GM06990 (cell line): ENCODE results near the gene MFSD6.

ENCODE experiments used
- DNase-seq: peaks from one replicate; pipeline ENCODE4 v3.0.0-alpha.2; 2011; ENCODE audit not compliant: insufficient read length; ENCODE audit errors: extremely low read depth
- H3K27me3 ChIP-seq: replicated peaks from 2 replicates; pipeline ENCODE4 v1.6.0; 2011; ENCODE audit warnings: low read length; ENCODE audit not compliant: control insufficient read depth, insufficient read depth
- H3K36me3 ChIP-seq: 2 replicates; pipeline ENCODE4 v1.5.1; 2011; ENCODE audit warnings: low read length; ENCODE audit not compliant: control insufficient read depth, insufficient read depth
- H3K4me3 ChIP-seq: replicated peaks from 2 replicates; pipeline ENCODE4 v1.5.1; 2011; ENCODE audit warnings: low read depth, mild to moderate bottlenecking, control low read depth, low read length
- TF ChIP-seq, protein P1 (sequence below): IDR thresholded peaks from 2 replicates; pipeline ENCODE4 v1.5.1; 2011; ENCODE audit warnings: low read length, control low read depth, mild to moderate bottlenecking, inconsistent platforms; ENCODE audit not compliant: insufficient read depth, poor library complexity, severe bottlenecking

Gene MFSD6

DNA sequence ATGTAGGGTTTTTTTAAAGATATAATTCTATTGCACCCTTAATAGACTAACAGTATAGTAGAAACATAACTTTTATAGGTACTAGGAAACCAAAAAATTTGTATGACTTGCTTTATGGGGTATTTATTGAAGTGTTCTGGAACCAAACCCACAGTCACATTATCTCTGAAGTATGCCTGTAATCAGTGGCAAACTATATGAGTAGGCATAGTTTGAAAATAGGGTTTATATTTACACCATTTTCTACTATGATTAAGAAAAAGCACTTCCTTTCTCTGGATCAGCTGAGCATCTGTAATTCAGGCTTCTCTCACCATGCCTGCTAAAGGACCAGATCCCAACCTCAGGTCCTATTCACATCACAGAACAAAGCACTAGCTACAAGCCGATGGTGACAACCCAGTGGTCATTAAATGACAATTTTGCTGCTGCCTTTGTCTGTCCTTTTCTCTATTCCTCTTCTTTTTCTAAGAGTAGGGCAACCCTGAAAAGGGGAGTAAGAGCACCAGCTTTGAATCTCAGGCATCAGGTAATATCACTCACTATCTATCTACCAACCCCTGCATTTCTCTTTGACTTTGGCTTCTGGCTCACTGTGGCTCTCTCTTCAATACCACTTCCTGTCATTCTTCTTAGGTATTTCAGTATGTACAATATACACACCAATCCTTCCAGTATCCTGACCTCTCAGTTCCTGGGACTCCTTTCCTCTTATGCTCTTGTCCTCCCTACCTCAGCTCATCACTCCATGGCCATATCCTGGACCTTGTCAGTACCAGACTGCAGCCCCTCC is 112.0 kb downstream of the MFSD6 start:
- no peak for DNase-seq
- Histone ChIP-seq H3K4me3 (no peak overlapping the region), H3K27me3 (no peaks in the 10 kb centered on the region), H3K36me3 (no peaks in the 10 kb centered on the region; the same call in 1 of the 2 replicates)
- TF ChIP-seq, protein P1, sequence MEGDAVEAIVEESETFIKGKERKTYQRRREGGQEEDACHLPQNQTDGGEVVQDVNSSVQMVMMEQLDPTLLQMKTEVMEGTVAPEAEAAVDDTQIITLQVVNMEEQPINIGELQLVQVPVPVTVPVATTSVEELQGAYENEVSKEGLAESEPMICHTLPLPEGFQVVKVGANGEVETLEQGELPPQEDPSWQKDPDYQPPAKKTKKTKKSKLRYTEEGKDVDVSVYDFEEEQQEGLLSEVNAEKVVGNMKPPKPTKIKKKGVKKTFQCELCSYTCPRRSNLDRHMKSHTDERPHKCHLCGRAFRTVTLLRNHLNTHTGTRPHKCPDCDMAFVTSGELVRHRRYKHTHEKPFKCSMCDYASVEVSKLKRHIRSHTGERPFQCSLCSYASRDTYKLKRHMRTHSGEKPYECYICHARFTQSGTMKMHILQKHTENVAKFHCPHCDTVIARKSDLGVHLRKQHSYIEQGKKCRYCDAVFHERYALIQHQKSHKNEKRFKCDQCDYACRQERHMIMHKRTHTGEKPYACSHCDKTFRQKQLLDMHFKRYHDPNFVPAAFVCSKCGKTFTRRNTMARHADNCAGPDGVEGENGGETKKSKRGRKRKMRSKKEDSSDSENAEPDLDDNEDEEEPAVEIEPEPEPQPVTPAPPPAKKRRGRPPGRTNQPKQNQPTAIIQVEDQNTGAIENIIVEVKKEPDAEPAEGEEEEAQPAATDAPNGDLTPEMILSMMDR, result no peak

- TF ChIP-seq, protein P1, result no peak
- Histone ChIP-seq H3K27me3 (no peaks in the 10 kb centered on the region), H3K4me3 (no peak overlapping the region), H3K36me3 (no peaks in the 10 kb centered on the region; the same call in 1 of the 2 replicates)
- DNase-seq, result no peak
These were observed 116.8 kb downstream of the MFSD6 start for GRCh38 chr2:190524928-190525327.

DNA sequence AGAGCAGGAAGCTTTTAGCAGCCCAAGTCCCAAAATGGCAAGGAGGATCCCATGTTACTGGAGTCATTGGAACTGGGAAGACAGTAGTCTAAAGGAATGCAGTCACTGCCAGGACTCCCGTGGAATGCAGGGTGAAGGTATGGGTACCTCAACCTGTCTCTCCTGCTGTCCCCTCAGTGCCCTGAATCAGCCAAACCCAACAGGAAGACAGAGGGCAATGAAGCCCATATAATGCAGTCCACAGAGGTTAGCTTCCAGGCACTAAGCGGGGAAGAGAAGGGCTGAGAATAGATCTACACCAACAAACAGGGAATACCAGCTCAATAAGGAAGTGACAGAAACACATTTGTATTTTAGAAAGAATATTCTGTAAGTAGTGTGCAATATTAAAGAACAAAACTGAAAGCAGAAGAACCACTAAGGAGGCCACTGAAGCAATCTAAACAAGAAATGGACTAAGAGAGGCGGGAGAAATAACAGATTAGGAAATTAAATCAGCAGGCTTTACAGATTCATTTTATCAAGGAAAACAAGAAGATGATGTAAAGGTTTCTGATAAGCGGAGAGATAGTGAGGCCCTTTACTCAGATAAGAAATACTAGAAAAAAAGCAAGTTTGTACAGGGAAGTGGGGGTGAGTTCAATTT is 118.1 kb downstream of the MFSD6 start:
- Histone ChIP-seq H3K36me3 (no peaks in the 10 kb centered on the region; the same call in 1 of the 2 replicates), H3K4me3 (peak overlapping the region; percentile 26), H3K27me3 (no peaks in the 10 kb centered on the region)
- DNase-seq, result no peak
- TF ChIP-seq, protein P1, result peak; percentile 10

DNA sequence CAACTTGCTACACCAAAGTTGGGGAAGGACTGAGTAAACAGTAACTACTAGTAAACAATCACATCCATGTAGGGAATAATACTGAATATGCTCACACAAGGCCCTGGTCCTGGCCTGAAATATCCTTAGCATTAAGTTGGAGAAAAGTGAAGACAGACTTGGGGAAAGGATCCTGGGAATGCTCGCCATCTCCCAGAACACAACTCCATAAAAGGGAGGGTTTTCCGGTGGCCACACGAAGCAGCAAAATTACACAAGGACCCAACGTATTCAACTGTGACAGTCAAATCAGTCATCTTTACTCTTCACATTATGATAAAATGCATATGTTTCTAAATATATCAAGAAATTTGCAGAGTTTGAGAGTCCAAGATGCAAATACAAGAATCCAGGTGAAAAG is 119.1 kb downstream of the MFSD6 start:
- Histone ChIP-seq H3K27me3 (no peaks in the 10 kb centered on the region), H3K36me3 (no peaks in the 10 kb centered on the region; the same call in 1 of the 2 replicates), H3K4me3 (peak overlapping the region; percentile 5; the same call in 1 of the 2 replicates)
- TF ChIP-seq, protein P1, result no peak
- DNase-seq, result no peak

GRCh38 chr2:190527918-190528317 is 119.8 kb downstream of the MFSD6 start:
- H3K4me3 ChIP-seq, result no peak overlapping the region
- DNase-seq, result no peak
- TF ChIP-seq, protein P1, result no peak
- no peaks in the 10 kb centered on the region; the same call in 1 of the 2 replicates for H3K36me3 ChIP-seq
- H3K27me3 ChIP-seq, result no peaks in the 10 kb centered on the region
